GM12892 (cell line): ENCODE results near the gene NSD1.

Experiments used
- POLR2AphosphoS5 ChIP-seq: IDR thresholded peaks from 2 replicates; pipeline ENCODE4 v1.6.1; 2011; ENCODE audit warnings: low read depth, low read length, control low read depth
- TAF1 ChIP-seq: IDR thresholded peaks from 2 replicates; pipeline ENCODE4 v1.6.1; 2011; ENCODE audit warnings: low read depth, mild to moderate bottlenecking, control low read depth, low read length, borderline replicate concordance

GRCh38 chr5:177154003-177154643 lies 20.6 kb downstream of the NSD1 start:
- TF ChIP-seq POLR2AphosphoS5 (no peak), TAF1 (no peak)
